Fibroblast of skin of abdomen (primary cell): Measurements from ENCODE around the gene PHLDA2.

ENCODE experiments used
- DNase-seq: peaks from one replicate; pipeline ENCODE4 v3.0.0-alpha.2; 2013

The PHLDA2 gene

DNA sequence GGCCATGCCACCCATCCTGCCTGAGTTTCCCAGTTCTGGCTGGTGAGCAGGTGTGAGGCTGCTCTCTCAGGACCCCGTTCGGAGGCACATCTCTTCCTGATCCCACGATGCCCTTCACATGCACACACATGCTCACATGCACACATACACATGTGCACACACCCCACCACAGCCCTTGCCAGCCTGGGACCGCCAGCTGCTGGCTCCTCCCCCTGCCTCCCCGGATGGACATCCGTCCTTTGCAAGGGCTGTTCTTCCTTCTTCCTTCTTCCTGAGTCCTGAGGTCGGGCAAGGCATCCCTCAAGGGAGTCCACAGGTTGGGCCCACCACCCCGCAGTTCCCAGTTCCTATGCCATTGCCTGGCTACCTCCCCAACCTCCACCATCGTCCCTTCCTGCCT lies 33.2 kb downstream of the PHLDA2 start:
- no peak for DNase-seq

DNA sequence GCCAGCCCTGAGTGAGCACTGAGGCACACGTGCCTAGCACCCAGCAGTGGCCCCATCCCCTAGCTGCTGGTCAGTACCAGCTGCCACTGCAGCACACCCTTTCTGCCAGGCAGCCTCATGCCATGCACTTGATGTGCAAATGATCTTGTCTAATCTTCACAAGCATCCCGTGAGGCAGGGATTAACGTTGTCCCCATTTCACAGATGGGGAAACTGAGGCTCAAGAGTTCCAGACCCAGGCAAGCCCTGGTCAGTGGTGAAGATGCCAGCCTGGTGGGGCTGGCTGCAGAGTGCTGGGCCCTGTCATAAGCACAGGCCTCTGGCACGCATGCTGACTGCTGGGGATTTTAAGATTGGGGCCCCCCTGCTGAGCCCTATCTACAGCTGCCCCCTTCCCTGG lies 35.3 kb downstream of the PHLDA2 start:
- no peak for DNase-seq

- DNase-seq: no peak
Measured at GRCh38 chr11:2892967-2893528, 36.2 kb downstream of the PHLDA2 start.

DNA sequence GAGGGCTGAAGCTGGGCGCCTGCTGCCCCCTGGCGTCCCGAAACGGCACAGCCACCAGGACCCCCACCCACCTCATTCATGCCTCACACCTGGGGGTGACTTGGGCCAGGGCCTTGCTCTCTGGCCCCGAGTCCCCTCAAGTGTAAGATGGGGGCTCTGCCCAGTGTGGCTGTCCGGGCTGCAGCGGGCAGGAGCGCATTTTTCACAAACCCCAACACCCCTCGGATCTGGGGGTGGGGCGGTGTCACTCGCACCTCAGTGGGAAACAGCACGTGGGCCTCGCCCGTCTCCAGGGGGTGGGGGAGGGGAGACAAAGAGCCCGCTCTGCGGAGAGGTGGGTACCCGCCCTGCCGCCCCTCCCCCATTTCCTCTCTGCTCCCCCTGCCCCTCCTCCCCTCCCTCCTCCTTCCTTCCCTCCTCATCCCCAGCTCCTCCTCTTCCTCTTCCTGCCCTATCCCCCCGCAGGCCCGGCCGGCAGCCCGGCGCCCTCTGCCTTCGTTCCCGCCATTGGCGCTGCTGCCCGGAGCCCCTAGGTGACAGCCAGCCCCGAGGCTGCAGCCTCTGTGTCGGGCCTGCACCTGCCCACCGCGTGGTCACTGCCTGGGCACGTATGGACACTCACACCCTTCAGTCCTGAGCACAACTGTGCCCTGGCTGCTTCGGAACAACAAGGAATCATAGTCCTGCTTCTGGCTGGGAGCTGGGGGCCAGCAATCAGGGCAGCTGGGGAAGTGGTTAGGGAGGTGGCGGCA lies 36.8 kb downstream of the PHLDA2 start:
- DNase-seq: peak; percentile 74

GRCh38 chr11:2891326-2892214 lies 37.6 kb downstream of the PHLDA2 start:
- DNase-seq: peak; percentile 57

DNA sequence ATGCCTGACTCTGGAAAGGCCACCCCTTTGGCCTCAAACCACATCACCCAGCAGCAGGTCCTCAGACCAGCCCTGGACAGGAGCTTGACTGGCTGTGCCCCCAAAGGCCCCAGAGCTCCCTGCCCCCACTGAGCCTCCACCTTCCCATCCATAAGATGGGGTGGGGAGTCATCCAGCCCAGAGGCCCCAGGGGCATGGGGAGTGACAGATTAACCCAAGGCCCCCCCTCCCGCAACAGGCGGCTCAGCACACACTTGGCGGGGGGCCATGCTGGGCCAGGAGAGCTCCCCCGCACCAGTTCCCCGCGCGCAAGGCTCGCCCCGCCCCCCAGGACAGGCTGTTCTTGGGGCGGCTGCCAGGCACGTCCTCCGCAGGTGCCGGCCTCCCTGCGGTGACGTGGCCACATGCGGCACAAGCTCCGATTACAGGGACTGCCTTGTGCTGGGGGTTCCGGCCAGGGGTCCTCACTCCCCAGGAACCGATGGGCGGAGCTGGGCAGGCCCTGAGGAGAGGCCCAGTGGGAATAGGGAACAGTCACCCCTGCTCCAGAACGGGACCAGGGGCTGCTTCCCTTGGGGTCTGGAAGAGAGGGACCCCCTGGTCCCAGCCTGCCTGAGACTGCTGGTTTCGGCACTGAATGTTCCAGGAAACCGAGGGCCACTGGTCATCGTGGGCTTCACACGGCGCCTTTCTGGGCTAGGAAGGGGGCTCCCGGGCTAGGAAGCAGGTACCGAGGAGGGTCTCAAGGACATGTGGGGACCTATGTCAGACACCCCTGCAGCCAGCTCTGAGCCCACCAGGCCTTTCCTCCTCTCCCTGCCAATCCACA lies 38.5 kb downstream of the PHLDA2 start:
- DNase-seq: peak; percentile 47

DNA sequence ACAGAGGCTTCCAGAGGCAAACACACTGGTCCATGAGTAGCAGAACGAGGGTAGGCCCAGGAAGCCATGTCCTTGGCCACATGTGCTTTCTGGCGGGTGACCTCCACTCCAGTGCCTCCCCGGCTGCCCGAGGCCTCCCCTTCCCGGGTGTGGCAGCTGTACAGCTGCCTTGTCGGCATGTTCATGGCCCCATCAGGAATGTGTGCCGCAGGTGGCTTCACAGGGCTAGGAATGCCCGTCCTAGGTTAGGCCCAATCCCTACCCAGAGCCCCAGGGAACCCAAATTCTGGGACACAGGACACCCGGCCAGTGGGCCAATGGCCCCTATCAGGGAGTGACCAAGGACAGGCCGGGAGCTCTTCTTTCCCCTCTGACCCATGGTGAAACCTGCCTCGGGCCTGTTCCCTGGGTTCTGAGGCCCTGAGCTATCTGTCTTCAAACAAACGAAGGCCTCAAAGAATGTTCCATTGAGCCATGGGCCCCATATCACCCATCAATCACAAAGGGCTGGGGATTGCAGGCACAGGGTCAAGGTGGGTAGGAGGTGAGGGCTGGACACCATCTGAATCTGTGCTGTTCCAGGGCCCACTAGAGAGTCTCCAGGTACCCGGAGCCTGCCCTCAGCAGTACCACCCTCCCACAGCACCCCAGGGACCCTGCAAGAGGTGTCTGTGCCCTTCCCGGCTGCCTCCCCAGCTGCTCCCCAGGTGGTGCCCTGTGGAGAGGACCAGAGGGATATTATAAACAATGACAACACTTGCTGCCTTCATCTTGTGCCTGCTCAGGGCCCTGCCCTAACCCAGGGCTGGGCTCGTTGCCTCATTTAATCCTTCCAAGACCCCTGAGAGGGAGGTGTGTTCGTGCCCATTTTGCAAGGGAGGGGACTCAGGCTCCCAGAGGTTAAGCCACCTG lies 39.6 kb downstream of the PHLDA2 start:
- no peak for DNase-seq

DNA sequence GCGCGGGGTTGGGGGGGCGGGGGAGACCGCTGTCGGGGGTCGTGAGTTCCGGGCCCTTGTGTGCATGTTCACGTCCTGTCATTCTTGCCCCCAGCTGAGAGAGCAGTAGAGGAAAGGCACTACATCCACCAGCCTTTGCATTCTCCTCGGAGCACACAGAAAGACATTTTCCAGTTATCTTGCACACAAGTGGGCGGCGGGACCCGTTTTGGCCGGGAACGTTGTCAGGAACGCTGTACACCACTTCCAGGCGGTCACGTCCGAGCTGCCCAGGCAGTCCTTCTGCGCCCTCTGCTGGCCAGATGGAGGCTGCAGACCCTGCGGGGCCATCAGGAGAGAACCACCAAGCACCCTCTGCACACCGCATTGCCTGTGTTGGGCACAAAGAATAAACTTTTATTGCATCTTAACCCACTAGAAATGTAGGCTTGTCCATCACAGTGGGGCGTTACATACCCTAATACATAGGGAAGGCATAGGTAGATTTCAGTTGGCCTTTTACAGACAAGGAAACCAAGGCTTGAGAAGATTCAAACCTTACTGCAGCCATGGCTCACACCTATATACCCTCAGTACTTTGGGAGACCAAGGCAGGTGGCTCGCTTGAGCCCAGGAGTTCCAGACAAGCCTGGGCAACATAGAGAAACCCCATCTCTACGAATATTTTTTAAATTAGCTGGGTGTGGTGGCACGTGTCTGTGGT lies 40.8 kb downstream of the PHLDA2 start:
- peak; percentile 83 for DNase-seq

DNA sequence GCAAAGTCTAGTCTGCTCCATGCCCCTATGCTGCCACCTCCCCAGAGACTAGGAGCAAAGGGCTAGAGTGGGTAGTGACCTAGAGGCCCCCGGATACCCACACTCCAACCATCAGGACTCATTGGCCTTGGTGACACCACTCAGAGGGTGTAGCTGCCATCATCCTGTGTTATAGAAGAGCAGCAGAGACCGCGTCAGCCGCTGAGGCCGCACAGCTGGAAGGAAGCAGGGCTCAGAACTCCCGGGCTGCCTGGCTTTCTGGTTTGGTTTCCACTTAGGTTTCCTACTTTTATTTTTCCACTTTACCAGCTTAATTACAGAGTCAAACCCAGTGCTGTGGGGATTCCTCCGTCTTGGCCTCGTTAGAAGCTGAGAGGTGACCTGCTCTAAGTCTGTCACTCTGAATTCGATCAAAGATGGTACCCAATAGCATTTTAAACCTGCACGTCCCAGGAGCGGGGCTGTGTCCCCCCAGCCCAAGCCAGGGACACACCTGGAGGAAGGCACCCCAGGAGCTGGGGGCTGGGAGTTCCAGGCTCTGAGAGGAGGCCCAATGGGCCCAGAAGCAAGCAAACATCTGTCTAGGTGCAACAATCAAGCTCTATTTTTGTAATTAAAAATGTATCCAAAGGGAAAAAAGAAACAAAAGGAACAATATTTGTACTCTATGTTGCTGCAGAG lies 41.6 kb downstream of the PHLDA2 start:
- DNase-seq: no peak

GRCh38 chr11:2886936-2887335 lies 42.3 kb downstream of the PHLDA2 start:
- no peak for DNase-seq

DNA sequence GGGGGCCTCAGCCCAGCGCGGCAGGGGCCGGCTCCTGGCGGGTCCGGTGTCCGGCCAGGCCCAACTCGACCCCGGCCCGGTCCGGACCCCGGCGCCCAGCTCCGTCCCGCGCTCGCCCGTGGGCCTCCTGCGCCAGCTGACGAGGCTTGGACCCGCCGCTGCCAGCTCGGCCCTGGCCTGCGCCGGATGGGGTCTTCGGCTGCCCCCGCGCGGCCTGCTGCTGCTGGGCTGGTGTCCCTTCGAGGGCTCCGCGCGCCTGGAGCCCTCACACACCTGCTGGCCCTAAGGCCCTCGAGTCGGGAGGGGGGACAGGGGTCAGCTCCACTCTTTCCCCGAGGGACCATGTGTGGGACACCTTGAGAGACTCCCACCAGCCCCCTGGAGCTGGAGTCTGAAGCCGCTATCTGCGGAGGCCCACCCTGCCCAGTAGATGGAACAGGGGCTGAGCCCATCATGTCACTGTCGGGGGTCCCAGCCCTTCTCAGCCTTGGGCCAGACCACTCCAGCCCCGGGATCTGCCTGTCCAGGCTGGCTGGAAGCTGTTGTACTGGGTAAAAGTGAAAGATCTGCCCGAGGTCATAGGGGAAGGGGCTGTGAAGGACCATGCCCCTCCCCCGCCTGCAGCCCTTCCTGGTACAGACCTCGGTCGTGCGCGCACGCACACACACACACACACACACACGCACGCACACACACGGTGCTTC lies 42.9 kb downstream of the PHLDA2 start:
- DNase-seq: peak; percentile 52

DNA sequence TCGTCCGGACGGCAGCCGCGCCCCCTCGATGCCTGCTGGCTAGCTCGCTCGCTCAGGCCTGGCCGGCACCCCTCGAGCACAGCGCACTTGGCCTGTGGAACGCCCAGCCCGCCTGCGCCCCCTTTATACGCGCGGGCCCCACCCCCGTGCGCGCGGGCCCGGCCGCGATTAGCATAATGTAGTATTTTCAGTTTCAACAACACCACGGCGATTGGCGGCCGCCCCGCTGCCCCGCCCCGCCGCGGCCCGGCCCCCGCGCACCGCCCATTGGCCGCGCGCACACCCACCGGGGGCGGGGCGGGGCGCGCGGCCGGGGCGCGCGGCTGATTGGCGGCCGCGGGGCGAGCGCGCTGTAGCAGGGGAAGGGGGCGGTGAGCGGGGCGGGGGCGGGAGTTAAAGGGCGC lies 43.5 kb downstream of the PHLDA2 start, which contains the start of gene CDKN1C:
Gene CDKN1C (minus strand): TSS at position 98 of the 404 bp plus-strand sequence. CDS start 319 bp downstream, outside the sequence.
- peak; percentile 89 for DNase-seq

DNA sequence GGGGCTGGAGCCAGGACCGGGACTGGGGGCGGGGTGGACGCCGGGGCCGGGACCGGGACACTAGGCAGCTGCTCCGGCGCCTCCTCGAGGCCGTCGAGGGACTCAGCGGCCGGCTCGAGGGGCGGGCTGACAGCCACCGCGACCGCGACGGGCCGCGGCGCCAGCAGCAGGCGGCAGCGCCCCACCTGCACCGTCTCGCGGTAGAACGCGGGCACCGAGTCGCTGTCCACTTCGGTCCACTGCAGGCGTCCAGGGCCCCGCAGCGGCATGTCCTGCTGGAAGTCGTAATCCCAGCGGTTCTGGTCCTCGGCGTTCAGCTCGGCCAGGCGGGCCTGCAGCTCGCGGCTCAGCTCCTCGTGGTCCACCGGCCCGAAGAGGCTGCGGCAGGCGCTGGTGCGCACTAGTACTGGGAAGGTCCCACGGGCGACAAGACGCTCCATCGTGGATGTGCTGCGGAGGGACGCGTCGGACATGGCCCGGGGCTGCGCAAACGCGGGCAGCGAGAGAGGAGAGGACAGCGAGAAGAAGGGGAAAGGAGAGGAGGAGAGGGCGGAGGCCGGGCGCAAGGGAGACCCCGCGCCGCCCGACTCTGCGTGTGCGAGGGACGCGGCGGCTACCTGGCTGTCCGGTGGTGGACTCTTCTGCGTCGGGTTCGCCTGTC lies 44.1 kb downstream of the PHLDA2 start:
- DNase-seq: peak; percentile 52

DNA sequence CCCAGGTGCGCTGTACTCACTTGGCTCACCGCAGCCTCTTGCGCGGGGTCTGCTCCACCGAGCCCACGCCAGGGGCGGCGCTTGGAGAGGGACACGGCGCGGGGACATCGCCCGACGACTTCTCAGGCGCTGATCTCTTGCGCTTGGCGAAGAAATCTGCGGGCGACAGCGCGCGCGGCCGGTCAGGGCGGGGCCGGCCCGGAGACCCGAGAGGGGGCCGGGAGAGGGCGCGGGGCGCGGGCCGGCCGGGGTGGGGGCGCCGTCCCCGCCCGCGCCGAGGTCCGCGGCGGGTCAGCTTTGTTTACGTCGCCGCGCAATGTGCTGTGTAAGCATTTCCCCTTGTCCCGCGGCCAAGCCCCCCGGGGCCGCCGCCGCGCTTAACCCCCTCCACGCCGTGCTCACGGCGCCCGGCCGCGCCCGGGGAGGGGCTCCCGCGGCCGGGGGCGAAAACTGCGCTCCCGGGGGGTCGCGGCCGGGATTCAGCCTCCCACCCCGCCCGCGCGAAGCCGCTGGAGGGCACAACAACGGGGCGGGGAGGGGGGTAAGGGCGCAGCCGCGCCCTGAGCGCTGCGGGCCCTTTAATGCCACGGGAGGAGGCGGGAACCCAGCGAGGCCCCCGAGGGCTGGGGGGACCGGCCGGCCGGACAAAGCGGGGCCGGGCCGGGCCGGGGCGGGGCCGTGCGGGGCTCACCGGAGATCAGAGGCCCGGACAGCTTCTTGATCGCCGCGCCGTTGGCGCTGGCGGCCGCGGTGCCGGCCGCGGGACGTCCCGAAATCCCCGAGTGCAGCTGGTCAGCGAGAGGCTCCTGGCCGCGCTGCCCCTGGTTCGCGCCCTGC lies 45.0 kb downstream of the PHLDA2 start:
- no peak for DNase-seq

- no peak for DNase-seq
Measured at GRCh38 chr11:2883640-2883978, 45.6 kb downstream of the PHLDA2 start.

DNA sequence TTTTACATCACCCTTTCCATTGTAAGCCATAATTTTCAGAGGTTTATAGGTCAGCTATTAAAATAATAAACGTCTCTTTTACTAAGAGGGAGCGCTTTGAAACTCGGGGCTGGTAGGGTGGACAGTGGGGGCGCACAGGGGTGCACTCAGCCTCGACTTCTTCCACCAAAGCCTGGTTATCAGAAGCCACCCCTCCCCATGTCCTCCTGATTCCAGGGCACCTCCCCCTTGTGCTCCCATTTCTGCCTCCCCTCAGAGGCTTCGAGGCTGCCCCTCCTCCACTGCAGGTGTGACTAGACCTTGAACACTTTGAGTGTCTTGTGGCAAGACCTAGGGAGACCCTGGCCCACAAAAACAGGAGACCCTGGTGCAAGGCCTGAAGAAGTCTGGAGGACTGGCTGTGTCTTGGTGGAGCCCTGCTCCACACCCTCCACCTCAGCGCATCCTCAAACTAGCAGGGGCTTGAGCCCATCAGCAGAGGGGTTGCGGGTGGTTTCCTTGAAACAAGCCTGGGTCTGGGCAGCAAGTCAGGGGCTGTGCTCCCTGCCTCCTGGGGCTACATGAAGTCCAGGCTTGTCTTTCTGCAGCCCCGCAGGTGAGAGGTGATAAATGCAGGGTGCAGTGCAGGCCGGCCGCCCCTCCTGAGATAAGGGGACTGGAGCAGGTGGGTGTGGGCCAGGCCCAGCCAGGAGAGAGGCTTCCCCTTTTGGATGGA lies 46.7 kb downstream of the PHLDA2 start:
- no peak for DNase-seq

DNA sequence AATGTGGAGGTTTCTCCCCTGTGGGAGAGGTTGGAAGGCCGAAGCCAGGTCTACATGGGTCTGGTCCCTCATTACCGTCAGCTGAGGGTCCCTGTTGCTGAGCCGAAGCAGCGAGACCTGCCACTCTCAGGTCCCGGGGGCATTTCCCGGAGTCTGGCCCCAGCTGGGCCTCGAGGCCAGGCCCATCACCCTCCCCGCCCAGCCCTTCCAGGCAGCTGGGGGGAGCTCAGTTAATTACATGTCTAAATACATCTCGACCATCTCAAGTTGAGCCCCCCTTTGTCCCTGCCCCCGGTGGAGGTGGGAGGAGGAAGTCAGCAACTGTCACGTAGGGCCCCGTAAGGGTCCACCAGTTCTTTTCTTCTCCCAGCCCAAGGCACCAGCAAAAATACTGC lies 47.2 kb downstream of the PHLDA2 start:
- no peak for DNase-seq
